ENCODE results near the gene TRPM1. TPM values are rescaled to one million over a fixed set of nuclear protein-coding genes. Genes with fewer than 3 reads are reported as not detected.

TRPM1 gene
- not detected in 5 replicates for total RNA-seq (2022; extraction: Qiagen RNA extraction; ENCODE audit: low read depth)

DNA sequence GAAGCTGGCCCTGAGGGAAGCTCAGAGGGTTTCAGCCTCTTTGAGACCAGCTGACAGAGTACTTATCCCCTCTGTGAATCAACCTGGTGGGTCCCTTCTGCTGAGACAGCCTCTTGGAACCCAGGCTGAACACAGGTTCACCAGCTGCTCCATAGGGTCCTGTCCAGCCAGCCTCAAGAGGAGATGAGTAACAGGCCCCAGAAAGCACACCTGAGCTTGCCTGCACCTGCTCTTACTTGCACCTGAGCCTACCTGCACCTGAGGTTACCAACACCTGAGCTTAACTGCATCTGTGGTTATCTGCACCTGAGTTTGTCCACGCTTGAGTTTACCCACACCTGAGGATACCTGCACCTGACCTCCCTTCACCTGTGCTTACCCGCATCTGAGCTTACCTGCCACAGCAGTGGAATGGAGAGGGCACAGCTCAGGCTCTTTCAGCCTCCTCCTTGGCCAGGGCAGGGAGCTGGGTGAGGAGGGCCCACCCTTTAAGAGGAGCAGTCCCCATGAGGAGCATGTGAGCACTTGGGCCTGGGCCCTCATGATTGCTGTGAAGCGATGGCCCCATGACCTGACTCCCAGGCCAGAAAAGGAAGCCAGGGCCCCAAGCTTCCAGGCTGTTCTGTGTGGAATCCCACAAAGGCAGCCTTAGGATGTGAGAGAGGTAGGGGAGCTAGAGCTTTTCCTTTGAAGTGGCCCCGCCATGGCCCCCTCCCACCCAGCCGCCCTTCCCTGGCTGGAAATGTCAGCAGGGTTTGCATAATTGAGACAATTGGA is at the start of gene TRPM1:
Gene TRPM1 (minus strand): TSS at position 464 of the 777 bp plus-strand sequence. CDS start 20,370 bp downstream, outside the sequence.

DNA sequence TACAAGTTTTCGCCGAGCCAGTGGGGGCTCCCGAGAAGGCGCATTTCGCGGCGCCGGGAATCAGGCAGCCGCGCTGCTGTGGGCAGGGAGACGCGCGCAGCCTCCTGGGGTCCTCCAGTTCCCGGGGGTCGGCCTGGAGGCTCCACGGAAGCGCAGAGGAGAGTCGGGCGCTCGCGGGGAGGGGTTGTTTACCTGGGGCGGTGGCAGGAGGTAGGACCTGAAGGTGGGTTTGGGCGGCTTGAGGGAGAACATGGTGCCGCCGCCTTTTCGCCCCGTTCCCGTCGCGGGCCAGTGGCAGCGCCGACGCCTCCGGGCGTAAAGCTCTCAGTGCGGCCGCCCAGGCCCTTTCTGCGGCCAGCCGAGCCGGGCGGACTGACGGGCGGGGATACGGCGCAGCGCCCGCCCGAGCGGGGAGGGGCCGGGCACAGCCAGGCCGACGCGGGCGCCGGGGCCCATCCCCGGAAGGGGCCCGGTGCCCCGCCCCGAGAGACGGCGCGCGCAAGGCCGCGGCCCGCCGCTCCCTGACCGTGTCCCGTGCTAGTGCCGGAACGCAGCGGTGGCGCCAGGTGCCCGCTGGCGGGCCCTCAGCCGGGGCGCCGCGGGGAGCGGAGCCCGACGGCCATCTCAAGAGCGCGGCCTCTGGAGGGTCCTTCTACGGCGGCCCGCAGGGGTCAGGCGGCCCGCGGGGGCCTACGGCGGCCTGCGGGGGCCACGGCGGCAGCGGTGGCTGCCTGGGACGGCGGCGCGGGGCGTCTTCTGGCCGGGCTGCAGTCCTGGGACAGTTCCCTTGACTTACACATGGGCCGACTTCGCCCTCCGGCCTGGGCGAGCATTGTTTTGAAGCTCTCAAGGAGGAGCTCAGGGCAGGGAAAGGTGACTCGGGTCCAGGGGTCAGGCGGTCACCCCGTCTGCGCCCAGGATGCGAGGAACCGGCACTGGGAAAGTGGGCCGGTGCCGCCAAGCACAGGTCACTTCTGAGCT is 110.0 kb downstream of the TRPM1 start, which contains the start of gene MTMR10:
Gene MTMR10 (minus strand): TSS at position 374 of the 981 bp plus-strand sequence. CDS start 122 bp downstream, at position 252.

Other genes starting within 250 kb of the TRPM1 start
- 9.8 to 14.5 TPM (median 13.2 TPM) in 5 replicates for gene FAN1, start 197.8 kb downstream of the TRPM1 start, total RNA-seq (2022; extraction: Qiagen RNA extraction; ENCODE audit: low read depth)
- gene MTMR10, start 110.1 kb downstream of the TRPM1 start, total RNA-seq (2022; extraction: Qiagen RNA extraction; ENCODE audit: low read depth), result 11.4 to 17.2 TPM (median 15.3 TPM) in 5 replicates
- 68.3 to 87.4 TPM (median 77.1 TPM) in 5 replicates for gene KLF13, start 225.1 kb upstream of the TRPM1 start, total RNA-seq (2022; extraction: Qiagen RNA extraction; ENCODE audit: low read depth)